ENCODE measurements around the gene CELSR2. TPM values are rescaled to one million over a fixed set of nuclear protein-coding genes. Genes with fewer than 3 reads are reported as not detected.

Gene CELSR2
- total and polyA plus RNA-seq, 2 of the 8 experiments (the other 6 are each of a cell fraction or from before 2014, with no cell fraction given) = 12.0 to 27.7 TPM

DNA sequence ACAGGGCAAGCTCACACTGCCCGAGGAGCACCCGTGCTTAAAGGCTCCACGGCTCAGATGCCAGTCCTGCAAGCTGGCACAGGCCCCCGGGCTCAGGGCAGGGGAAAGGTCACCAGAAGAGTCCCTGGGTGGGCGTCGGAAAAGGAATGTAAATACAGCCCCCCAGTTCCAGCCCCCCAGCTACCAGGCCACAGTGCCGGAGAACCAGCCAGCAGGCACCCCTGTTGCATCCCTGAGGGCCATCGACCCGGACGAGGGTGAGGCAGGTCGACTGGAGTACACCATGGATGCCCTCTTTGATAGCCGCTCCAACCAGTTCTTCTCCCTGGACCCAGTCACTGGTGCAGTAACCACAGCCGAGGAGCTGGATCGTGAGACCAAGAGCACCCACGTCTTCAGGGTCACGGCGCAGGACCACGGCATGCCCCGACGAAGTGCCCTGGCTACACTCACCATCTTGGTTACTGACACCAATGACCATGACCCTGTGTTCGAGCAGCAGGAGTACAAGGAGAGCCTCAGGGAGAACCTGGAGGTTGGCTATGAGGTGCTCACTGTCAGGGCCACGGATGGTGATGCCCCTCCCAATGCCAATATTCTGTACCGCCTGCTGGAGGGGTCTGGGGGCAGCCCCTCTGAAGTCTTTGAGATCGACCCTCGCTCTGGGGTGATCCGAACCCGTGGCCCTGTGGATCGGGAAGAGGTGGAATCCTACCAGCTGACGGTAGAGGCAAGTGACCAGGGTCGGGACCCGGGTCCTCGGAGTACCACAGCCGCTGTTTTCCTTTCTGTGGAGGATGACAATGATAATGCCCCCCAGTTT, 1.3 kb downstream of the CELSR2 start (continued):
- TF ChIP-seq JUN (IDR thresholded peaks at IDR 0.05; ENCODE audit: low read depth, low read length) = no peak
- TF ChIP-seq GTF2F1 (IDR thresholded peaks at IDR 0.05; ENCODE audit: borderline replicate concordance, low read depth, low read length) = no peak
- no peak for TF ChIP-seq SP1 (IDR thresholded peaks at IDR 0.05; ENCODE audit: low read depth, low read length)
- no peak for TF ChIP-seq JUND (IDR thresholded peaks at IDR 0.05; ENCODE audit: low read length)
- TF ChIP-seq SP2 (IDR thresholded peaks at IDR 0.05; ENCODE audit: low read length) = no peak
- TF ChIP-seq HDAC2 (IDR thresholded peaks at IDR 0.05; ENCODE audit: borderline replicate concordance in 1 of 2, low read depth in 2 of 2, low read length in 2 of 2) = no peak
- no peak for TF ChIP-seq POLR2A (IDR thresholded peaks at IDR 0.05; ENCODE audit: control extremely low read depth in 1 of 2, low read depth in 2 of 2, low read length in 2 of 2)

Measured in H1 (cell line).